Measurements from ENCODE around the gene SLC30A1. TPM values are rescaled to one million over a fixed set of nuclear protein-coding genes. Genes with fewer than 3 reads are reported as not detected.

Gene SLC30A1
- polyA plus RNA-seq, 1 of the 3 experiments (the other 2 are of a cell fraction) = 6.9 TPM

- Histone ChIP-seq H3K36me3 (replicated peaks in 1 of 2; ENCODE audit: control insufficient read depth in 1 of 2, insufficient read depth in 2 of 2, low read length in 1 of 2) (no peaks in the 10 kb centered on the region), H4K20me1 (ENCODE audit: insufficient read depth) (no peaks in the 10 kb centered on the region), H2AFZ (ENCODE audit: low read depth) (no peak overlapping the region), H3F3A (replicated peaks; ENCODE audit: insufficient read depth) (no peaks in the 10 kb centered on the region), H3K4me3 (ENCODE audit: low read depth in 2 of 2, low read length in 1 of 2) (no peak overlapping the region), H3K4me1 (ENCODE audit: control insufficient read depth in 1 of 2, insufficient read depth in 2 of 2, low read depth in 1 of 2, low read length in 1 of 2) (no peaks in the 10 kb centered on the region), H3K9me3 (no peaks in the 10 kb centered on the region), H3K9ac (no peak overlapping the region), H3K27ac (ENCODE audit: low read depth in 2 of 2, low read length in 1 of 2) (no peak overlapping the region), H3K27me3 (ENCODE audit: insufficient read depth) (no peaks in the 10 kb centered on the region), H3K4me2 (no peak overlapping the region), H3K9me2 (no peaks in the 10 kb centered on the region), H3K79me2 (ENCODE audit: insufficient read depth) (no peaks in the 10 kb centered on the region)
- CTCF ChIA-PET = interaction anchor here (0.8 to 1.7 kb wide), 4 partner anchors 9 to 97 kb away, joined by 3 to 7 read pairs (median 4); no protein-coding TSS in a partner anchor
- POLR2A ChIA-PET = no interaction called here
- TF ChIP-seq RFX5 (IDR thresholded peaks at IDR 0.05; ENCODE audit: low read length) = peak; percentile 64; the same call in 1 of the 2 replicates
- no peak for TF ChIP-seq ZBTB33 (IDR thresholded peaks at IDR 0.05; ENCODE audit: borderline replicate concordance, low read depth)
- TF ChIP-seq TCF12 (IDR thresholded peaks at IDR 0.05) = no peak
- DNase-seq = no peak
- 91% methylated on average over 8 of the region's 8 CpGs for WGBS (ENCODE audit: low lambda C conversion rate)
Observed at GRCh38 chr1:211557894-211558625, 20.9 kb downstream of the SLC30A1 start.

GRCh38 chr1:211553549-211553948 is 25.4 kb downstream of the SLC30A1 start:
- Histone ChIP-seq H4K20me1 (ENCODE audit: insufficient read depth) (no peaks in the 10 kb centered on the region), H3K36me3 (replicated peaks in 1 of 2; ENCODE audit: control insufficient read depth in 1 of 2, insufficient read depth in 2 of 2, low read length in 1 of 2) (no peaks in the 10 kb centered on the region), H3K9ac (no peak overlapping the region), H3K27ac (ENCODE audit: low read depth in 2 of 2, low read length in 1 of 2) (no peak overlapping the region), H3K79me2 (ENCODE audit: insufficient read depth) (no peaks in the 10 kb centered on the region), H3K4me2 (no peak overlapping the region), H3K9me2 (no peaks in the 10 kb centered on the region), H2AFZ (ENCODE audit: low read depth) (no peak overlapping the region), H3K9me3 (no peaks in the 10 kb centered on the region), H3K27me3 (ENCODE audit: insufficient read depth) (no peaks in the 10 kb centered on the region), H3K4me1 (ENCODE audit: control insufficient read depth in 1 of 2, insufficient read depth in 2 of 2, low read depth in 1 of 2, low read length in 1 of 2) (0 out of 4 replicates have a peak, but pooled peaks cover 0 to 6% of the 10 kb centered on the region in 2 experiments), H3K4me3 (ENCODE audit: low read depth in 2 of 2, low read length in 1 of 2) (no peak overlapping the region), H3F3A (replicated peaks; ENCODE audit: insufficient read depth) (peaks cover 9% of the 10 kb centered on the region)
- CTCF ChIA-PET = interaction anchor here (0.5 to 1.2 kb wide), 3 partner anchors 38 to 102 kb away, joined by 3 to 5 read pairs (median 3); no protein-coding TSS in a partner anchor
- DNase-seq = no peak
- 60% methylated on average over 2 of the region's 2 CpGs for WGBS (ENCODE audit: low lambda C conversion rate)
- no peak for TF ChIP-seq NFIC (IDR thresholded peaks at IDR 0.05; ENCODE audit: borderline replicate concordance)
- no peak for TF ChIP-seq JUND (IDR thresholded peaks at IDR 0.05)
- TF ChIP-seq MXI1 (IDR thresholded peaks at IDR 0.05; ENCODE audit: low read depth, low read length) = no peak
- TF ChIP-seq TAF1 (IDR thresholded peaks at IDR 0.05; ENCODE audit: borderline replicate concordance, low read depth, low read length) = no peak
- no peak for TF ChIP-seq TCF12 (IDR thresholded peaks at IDR 0.05)
- no peak for TF ChIP-seq YY1 (IDR thresholded peaks at IDR 0.05; ENCODE audit: low read depth)
- TF ChIP-seq MAX (IDR thresholded peaks at IDR 0.05; ENCODE audit: low read depth) = no peak
- no peak for TF ChIP-seq TEAD4 (IDR thresholded peaks at IDR 0.05; ENCODE audit: borderline replicate concordance, insufficient read depth)
- TF ChIP-seq IRF3 (IDR thresholded peaks at IDR 0.05; ENCODE audit: low read depth, low read length) = no peak
- TF ChIP-seq FOXJ3 (CRISPR knock-in tag; IDR thresholded peaks at IDR 0.05) = no peak
- no peak for TF ChIP-seq EZH2phosphoT487 (IDR thresholded peaks at IDR 0.05; ENCODE audit: borderline replicate concordance, low read depth)
- TF ChIP-seq RCOR1 (IDR thresholded peaks at IDR 0.05; ENCODE audit: low read length) = no peak
- TF ChIP-seq POLR2AphosphoS5 (IDR thresholded peaks at IDR 0.05; ENCODE audit: low read depth, low read length) = no peak
- POLR2A ChIA-PET = no interaction called here

All from SK-N-SH (cell line).